ENCODE results near the gene PRKCA.

Gene PRKCA

GRCh38 chr17:66755944-66756290, 453.5 kb downstream of the PRKCA start:
- no peak for DNase-seq

GRCh38 chr17:66760324-66760723, 457.9 kb downstream of the PRKCA start:
- no peak for DNase-seq

GRCh38 chr17:66762276-66762675, 459.9 kb downstream of the PRKCA start:
- no peak for DNase-seq

- no peak for DNase-seq
Observed at GRCh38 chr17:66763056-66763455, 460.6 kb downstream of the PRKCA start.

- DNase-seq = no peak
Observed at GRCh38 chr17:66764506-66764905, 462.1 kb downstream of the PRKCA start.

GRCh38 chr17:66767154-66767933, 464.9 kb downstream of the PRKCA start:
- no peak for DNase-seq

- no peak for DNase-seq
Observed at GRCh38 chr17:66769911-66770310, 467.5 kb downstream of the PRKCA start.

GRCh38 chr17:66772148-66772812, 469.9 kb downstream of the PRKCA start:
- DNase-seq = no peak

GRCh38 chr17:66775271-66775670, 472.9 kb downstream of the PRKCA start:
- no peak for DNase-seq

GRCh38 chr17:66775881-66776400, 473.5 kb downstream of the PRKCA start:
- no peak for DNase-seq

- no peak for DNase-seq
Observed at GRCh38 chr17:66776999-66777688, 474.7 kb downstream of the PRKCA start.

- DNase-seq = no peak
Observed at GRCh38 chr17:66777689-66778225, 475.3 kb downstream of the PRKCA start.

- DNase-seq = no peak
Observed at GRCh38 chr17:66778531-66779236, 476.3 kb downstream of the PRKCA start.

GRCh38 chr17:66779237-66779606, 476.8 kb downstream of the PRKCA start:
- no peak for DNase-seq

GRCh38 chr17:66781135-66781534, 478.7 kb downstream of the PRKCA start:
- no peak for DNase-seq

- DNase-seq = no peak
Observed at GRCh38 chr17:66782851-66783250, 480.4 kb downstream of the PRKCA start.

- no peak for DNase-seq
Observed at GRCh38 chr17:66783656-66784381, 481.4 kb downstream of the PRKCA start.

- DNase-seq = no peak
Observed at GRCh38 chr17:66784621-66785364, 482.4 kb downstream of the PRKCA start.

GRCh38 chr17:66786107-66786506, 483.7 kb downstream of the PRKCA start:
- DNase-seq = no peak

- no peak for DNase-seq
Observed at GRCh38 chr17:66787914-66788313, 485.5 kb downstream of the PRKCA start.

GRCh38 chr17:66789093-66789492, 486.7 kb downstream of the PRKCA start:
- no peak for DNase-seq

Measured in central memory CD4-positive, alpha-beta T cell (primary cell).